Keratinocyte (primary cell): ENCODE measurements around the gene SPRY4. TPM values are rescaled to one million over a fixed set of nuclear protein-coding genes. Genes with fewer than 3 reads are reported as not detected.

ENCODE experiments used
- DNase-seq: peaks from one replicate; pipeline ENCODE4 v3.0.0-alpha.2; 2011; ENCODE audit warnings: low read depth, missing footprints, low spot score
- FAIRE-seq: peaks from 2 replicates; lab custom pipeline; 2011; peaks lifted over from hg19 to GRCh38; lab: Jason Lieb, UNC
- H2AFZ ChIP-seq: 2 replicates; pipeline ENCODE4 v1.6.0; 2012; ENCODE audit warnings: low read length, control low read depth, inconsistent platforms; ENCODE audit not compliant: control insufficient read depth
- H3K27ac ChIP-seq: 2 replicates; pipeline ENCODE4 v1.5.1; 2011; ENCODE audit warnings: low read length; ENCODE audit not compliant: control insufficient read depth, insufficient read depth
- H3K27me3 ChIP-seq: 3 replicates; pipeline ENCODE4 v1.6.0; 2011; ENCODE audit warnings: low read length; ENCODE audit not compliant: control insufficient read depth, insufficient read depth; ENCODE audit errors: extremely low read depth
- H3K36me3 ChIP-seq, 2 experiments: 2 replicates in 1 of 2; 3 replicates in 1 of 2; pipeline ENCODE4 v1.5.1; 2011; ENCODE audit warnings: low read length in 2 of 2, mild to moderate bottlenecking in 1 of 2; ENCODE audit not compliant: control insufficient read depth in 2 of 2, insufficient read depth in 2 of 2; ENCODE audit errors: extremely low read depth in 1 of 2
- H3K4me1 ChIP-seq: 3 replicates; pipeline ENCODE4 v1.5.1; 2011; ENCODE audit warnings: low read length; ENCODE audit not compliant: control insufficient read depth, insufficient read depth; ENCODE audit errors: extremely low read depth
- H3K4me2 ChIP-seq: 3 replicates; pipeline ENCODE4 v1.6.0; 2011; ENCODE audit warnings: low read depth, low read length; ENCODE audit not compliant: control insufficient read depth, insufficient read depth; ENCODE audit errors: extremely low read depth
- H3K4me3 ChIP-seq, 3 experiments: fragments of 200-600 bp in 1 of 3; sonication (generic) in 1 of 3; 2 replicates in 2 of 3; 3 replicates in 1 of 3; pipeline ENCODE4 v1.5.1; 2011 to 2016; ENCODE audit warnings: low read length in 3 of 3, mild to moderate bottlenecking in 3 of 3, control low read depth in 2 of 3, inconsistent platforms in 1 of 3, low read depth in 1 of 3, mixed read lengths in 1 of 3, mixed run types in 1 of 3, moderate library complexity in 1 of 3; ENCODE audit not compliant: control insufficient read depth in 2 of 3, insufficient read depth in 2 of 3; ENCODE audit errors: extremely low read depth in 1 of 3
- H3K79me2 ChIP-seq: 2 replicates; pipeline ENCODE4 v1.6.0; 2012; ENCODE audit warnings: low read length; ENCODE audit not compliant: control insufficient read depth, insufficient read depth
- H3K9ac ChIP-seq: 3 replicates; pipeline ENCODE4 v1.6.0; 2011; ENCODE audit warnings: low read length; ENCODE audit not compliant: control insufficient read depth, insufficient read depth; ENCODE audit errors: extremely low read depth
- H3K9me1 ChIP-seq: 3 replicates; pipeline ENCODE4 v1.6.0; 2011; ENCODE audit warnings: low read length; ENCODE audit not compliant: control insufficient read depth, insufficient read depth; ENCODE audit errors: extremely low read depth
- H3K9me3 ChIP-seq: 2 replicates; pipeline ENCODE4 v1.5.1; 2012; ENCODE audit warnings: low read depth, low read length; ENCODE audit not compliant: control insufficient read depth
- H4K20me1 ChIP-seq: 3 replicates; pipeline ENCODE4 v1.6.0; 2011; ENCODE audit warnings: low read length; ENCODE audit not compliant: control insufficient read depth, insufficient read depth; ENCODE audit errors: extremely low read depth
- EZH2 ChIP-seq: IDR thresholded peaks from one replicate; pipeline ENCODE4 v1.6.1; 2012; ENCODE audit warnings: inconsistent platforms, mild to moderate bottlenecking, low read length, moderate library complexity
- dilution Hi-C: fragments of 300-500 bp; cut with MboI; formaldehyde crosslinking; loops from one replicate; pipeline ENCODE4 v1.7.0; 2020; ENCODE audit warnings: low sequenced_read_pairs; ENCODE audit not compliant: extremely low pct_ligation_motif_present
- polyA plus RNA-seq, 5 experiments: library from polyadenylated mRNA; depleted of rRNA in 3 of 5; stranded (reverse) in 3 of 5; stranded (forward) in 1 of 5; unstranded in 1 of 5; fragments of >200 nt; gene quantifications; 1 replicate in 1 of 5; 2 replicates in 3 of 5; 3 replicates in 1 of 5; pipeline versions ENCODE4 v1.2.1 to v1.2.3, GENCODE V29; 2011 to 2012; ENCODE audit warnings: missing spikeins in 2 of 5, low read depth in 1 of 5, low replicate concordance in 1 of 5
- TF ChIP-seq, protein P1 (sequence below), 3 experiments: IDR thresholded peaks in 1 of 3; conservative IDR thresholded peaks in 1 of 3; optimal IDR thresholded peaks in 1 of 3; 2 replicates in 2 of 3; 3 replicates in 1 of 3; pipeline versions ENCODE3 to v1.5.1; 2011; ENCODE audit warnings: low read length in 3 of 3, mild to moderate bottlenecking in 3 of 3, moderate library complexity in 2 of 3, control low read depth in 1 of 3, inconsistent platforms in 1 of 3; ENCODE audit not compliant: insufficient read depth in 2 of 3; ENCODE audit errors: extremely low read depth in 1 of 3

The SPRY4 gene
- polyA plus RNA-seq, 1 donor (not counting 4 experiments of a cell fraction or from before 2014, with no cell fraction given), result 10.2 TPM

DNA sequence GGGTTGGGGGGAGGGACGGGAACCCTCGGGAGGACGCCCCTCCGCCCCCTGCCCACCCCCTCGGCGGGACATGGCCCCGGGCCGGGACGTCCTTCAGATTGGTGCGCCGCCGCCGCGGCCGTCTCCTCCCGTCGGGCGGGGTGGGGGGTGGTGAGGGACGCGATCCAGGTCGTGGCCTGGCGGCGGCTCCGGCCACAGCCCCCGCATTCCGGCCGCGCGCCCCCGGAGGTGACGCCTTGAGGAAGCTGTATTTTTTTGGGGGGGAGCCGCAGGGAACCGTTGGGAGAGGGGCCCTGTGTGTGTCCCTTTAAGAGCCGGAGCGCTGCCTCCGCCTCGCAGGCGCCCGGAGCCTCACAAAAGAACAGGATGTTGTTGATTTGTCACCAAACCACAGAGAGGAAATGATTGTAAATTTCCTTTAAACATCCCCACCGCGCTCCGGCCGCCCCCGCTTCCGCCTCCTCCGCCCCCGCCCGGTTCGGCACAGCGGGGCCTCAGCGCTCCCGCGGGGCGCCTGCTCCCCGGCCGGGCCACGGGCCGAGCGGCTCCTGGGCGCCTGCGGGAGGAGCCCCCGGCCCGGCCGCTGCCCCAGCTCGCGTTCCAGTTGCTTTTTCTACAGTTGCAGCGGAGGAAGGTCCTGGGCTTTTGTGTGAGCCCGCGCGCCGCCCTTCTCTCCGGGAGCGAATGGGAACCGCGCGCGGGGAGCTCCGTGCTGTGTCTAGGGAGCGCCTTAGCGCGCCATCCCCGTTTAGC lies 32.1 kb upstream of the SPRY4 start:
- H2AFZ ChIP-seq, result peak overlapping the region; percentile 49
- H3K4me3 ChIP-seq, result peak overlapping the region; percentile 51 to 72 (median 68)
- FAIRE-seq (no peak), DNase-seq (peak; percentile 33)
- no peaks in the 10 kb centered on the region for H4K20me1 ChIP-seq
- no peaks in the 10 kb centered on the region for H3K9me1 ChIP-seq
- H3K79me2 ChIP-seq, result no peaks in the 10 kb centered on the region
- peaks cover 14% of the 10 kb centered on the region for H3K4me1 ChIP-seq
- H3K27ac ChIP-seq, result peak overlapping the region; percentile 70
- no peaks in the 10 kb centered on the region for H3K27me3 ChIP-seq
- H3K9ac ChIP-seq, result peak overlapping the region; percentile 63
- H3K36me3 ChIP-seq, result no peaks in the 10 kb centered on the region
- H3K4me2 ChIP-seq, result peak overlapping the region; percentile 90
- TF ChIP-seq, protein P1, sequence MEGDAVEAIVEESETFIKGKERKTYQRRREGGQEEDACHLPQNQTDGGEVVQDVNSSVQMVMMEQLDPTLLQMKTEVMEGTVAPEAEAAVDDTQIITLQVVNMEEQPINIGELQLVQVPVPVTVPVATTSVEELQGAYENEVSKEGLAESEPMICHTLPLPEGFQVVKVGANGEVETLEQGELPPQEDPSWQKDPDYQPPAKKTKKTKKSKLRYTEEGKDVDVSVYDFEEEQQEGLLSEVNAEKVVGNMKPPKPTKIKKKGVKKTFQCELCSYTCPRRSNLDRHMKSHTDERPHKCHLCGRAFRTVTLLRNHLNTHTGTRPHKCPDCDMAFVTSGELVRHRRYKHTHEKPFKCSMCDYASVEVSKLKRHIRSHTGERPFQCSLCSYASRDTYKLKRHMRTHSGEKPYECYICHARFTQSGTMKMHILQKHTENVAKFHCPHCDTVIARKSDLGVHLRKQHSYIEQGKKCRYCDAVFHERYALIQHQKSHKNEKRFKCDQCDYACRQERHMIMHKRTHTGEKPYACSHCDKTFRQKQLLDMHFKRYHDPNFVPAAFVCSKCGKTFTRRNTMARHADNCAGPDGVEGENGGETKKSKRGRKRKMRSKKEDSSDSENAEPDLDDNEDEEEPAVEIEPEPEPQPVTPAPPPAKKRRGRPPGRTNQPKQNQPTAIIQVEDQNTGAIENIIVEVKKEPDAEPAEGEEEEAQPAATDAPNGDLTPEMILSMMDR (optimal IDR thresholded peaks at IDR 0.05 in 1 of 3, IDR thresholded peaks at IDR 0.05 in 1 of 3, conservative IDR thresholded peaks at IDR 0.05 in 1 of 3; ENCODE audit: extremely low read depth in 1 of 3, insufficient read depth in 2 of 3, low read length in 3 of 3), result no peak
- no peak for TF ChIP-seq EZH2
- dilution Hi-C loops, result no loop called here
- no peaks in the 10 kb centered on the region for H3K9me3 ChIP-seq

DNA sequence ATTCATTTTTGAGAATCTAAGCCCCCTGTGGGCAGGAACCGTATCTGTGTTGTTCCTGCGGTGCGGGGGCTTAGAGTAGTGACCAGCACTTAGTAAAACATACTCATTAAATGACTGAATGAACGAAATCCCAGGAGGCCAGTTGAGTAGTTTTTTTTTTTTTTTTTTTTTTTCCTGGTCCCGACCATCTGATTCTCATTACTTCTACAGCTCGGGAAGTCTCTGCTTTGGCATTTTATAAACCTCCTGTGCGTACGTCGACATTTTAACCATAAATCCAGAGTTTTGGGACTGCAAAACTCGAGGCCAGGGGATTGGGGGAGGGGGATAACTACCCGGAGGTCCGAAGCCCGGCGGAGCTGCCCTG lies 31.5 kb upstream of the SPRY4 start:
- Histone ChIP-seq H3K9ac (peak overlapping the region; percentile 63), H3K9me3 (no peaks in the 10 kb centered on the region), H3K9me1 (no peaks in the 10 kb centered on the region), H3K79me2 (no peaks in the 10 kb centered on the region), H3K4me2 (peak overlapping the region; percentile 90), H3K4me1 (peaks cover 14% of the 10 kb centered on the region), H4K20me1 (no peaks in the 10 kb centered on the region), H3K27me3 (no peaks in the 10 kb centered on the region), H2AFZ (no peak overlapping the region), H3K27ac (peak overlapping the region; percentile 70), H3K36me3 (no peaks in the 10 kb centered on the region), H3K4me3 (peak overlapping the region; percentile 51 to 68 (median 64))
- dilution Hi-C loops, result no loop called here
- TF ChIP-seq, protein P1 (optimal IDR thresholded peaks at IDR 0.05 in 1 of 3, IDR thresholded peaks at IDR 0.05 in 1 of 3, conservative IDR thresholded peaks at IDR 0.05 in 1 of 3; ENCODE audit: extremely low read depth in 1 of 3, insufficient read depth in 2 of 3, low read length in 3 of 3), result no peak
- no peak for TF ChIP-seq EZH2
- no peak for FAIRE-seq
- no peak for DNase-seq
